HL-60 (cell line): ENCODE data around the gene TMEM53.
A peak's percentile ranks its signal among the peaks of the same experiment; 100 is the strongest.

Source experiments
- DNase-seq, 2 experiments: peaks; one replicate each; pipeline ENCODE4 v3.0.0-alpha.2; 2010 to 2020; ENCODE audit warnings: low read depth in 1 of 2, low spot score in 1 of 2
- H3K27ac ChIP-seq: fragments of 250-450 bp; sonication (Bioruptor Pico); replicated peaks from 2 replicates; pipeline ENCODE4 v1.5.1; 2020; ENCODE audit warnings: mild to moderate bottlenecking, moderate library complexity
- H3K27me3 ChIP-seq: fragments of 250-450 bp; sonication (Bioruptor Pico); 2 replicates; pipeline ENCODE4 v1.5.1; 2021; ENCODE audit warnings: mild to moderate bottlenecking, moderate library complexity; ENCODE audit not compliant: insufficient read depth, poor library complexity, severe bottlenecking
- H3K4me3 ChIP-seq: replicated peaks from 2 replicates; pipeline ENCODE4 v1.5.1; 2011; ENCODE audit warnings: mild to moderate bottlenecking, control low read depth, low read length; ENCODE audit not compliant: insufficient read depth
- GABPA ChIP-seq: IDR thresholded peaks from 2 replicates; pipeline ENCODE4 v1.6.1; 2012; ENCODE audit warnings: low read depth
- POLR2AphosphoS5 ChIP-seq: IDR thresholded peaks from 2 replicates; pipeline ENCODE4 v1.6.1; 2012; ENCODE audit warnings: low read depth
- SPI1 ChIP-seq: IDR thresholded peaks from 2 replicates; pipeline ENCODE4 v1.6.1; 2012; ENCODE audit warnings: low read depth, mild to moderate bottlenecking, borderline replicate concordance
- TF ChIP-seq, protein P1 (sequence below): IDR thresholded peaks from one replicate; pipeline ENCODE4 v1.5.1; 2011; ENCODE audit warnings: low read length, control low read depth, inconsistent platforms; ENCODE audit not compliant: insufficient read depth
- TF ChIP-seq, protein P2 (sequence below): IDR thresholded peaks from 2 replicates; pipeline ENCODE4 v1.6.1; 2012; ENCODE audit warnings: low read depth; ENCODE audit not compliant: insufficient replicate concordance

The TMEM53 gene

DNA sequence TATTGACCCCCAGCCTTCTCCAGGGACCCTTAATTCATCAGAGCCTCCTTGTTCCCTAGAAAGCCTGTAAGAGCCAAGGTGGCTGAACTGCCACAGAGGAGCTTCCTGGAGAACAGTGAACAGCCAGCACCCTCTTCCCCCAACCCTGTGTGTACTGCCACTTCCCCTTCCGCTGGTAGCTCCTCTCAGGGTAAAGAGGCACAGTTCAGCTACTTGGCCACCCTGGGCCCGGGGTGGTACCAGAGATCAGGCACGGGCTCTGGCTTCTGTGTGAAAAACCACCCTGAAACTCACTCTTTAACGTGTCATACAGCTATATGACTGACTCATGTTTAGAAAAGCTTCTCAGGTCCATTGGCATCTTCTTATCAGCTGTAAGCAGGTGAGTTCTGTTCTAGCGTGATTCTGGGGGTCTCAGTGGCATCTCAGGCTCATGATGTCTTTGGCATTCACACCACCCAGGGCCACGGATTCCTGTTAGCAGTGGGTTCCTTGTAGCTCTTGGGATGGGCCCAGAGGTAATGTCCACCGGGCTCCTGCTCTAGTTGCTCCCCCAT, 22.6 kb upstream of the TMEM53 start:
- DNase-seq = peak in 1 of 2 experiments; percentile 82
- no peaks in the 10 kb centered on the region for H3K27me3 ChIP-seq
- 0 out of 2 replicates have a peak overlapping the region, but pooled peaks have one; percentile 9 for H3K27ac ChIP-seq
- H3K4me3 ChIP-seq = no peak overlapping the region
- TF ChIP-seq GABPA (peak; percentile 71), POLR2AphosphoS5 (peak; percentile 47; the same call in 1 of the 2 replicates), SPI1 (peak; percentile 96)
- TF ChIP-seq, protein P1, sequence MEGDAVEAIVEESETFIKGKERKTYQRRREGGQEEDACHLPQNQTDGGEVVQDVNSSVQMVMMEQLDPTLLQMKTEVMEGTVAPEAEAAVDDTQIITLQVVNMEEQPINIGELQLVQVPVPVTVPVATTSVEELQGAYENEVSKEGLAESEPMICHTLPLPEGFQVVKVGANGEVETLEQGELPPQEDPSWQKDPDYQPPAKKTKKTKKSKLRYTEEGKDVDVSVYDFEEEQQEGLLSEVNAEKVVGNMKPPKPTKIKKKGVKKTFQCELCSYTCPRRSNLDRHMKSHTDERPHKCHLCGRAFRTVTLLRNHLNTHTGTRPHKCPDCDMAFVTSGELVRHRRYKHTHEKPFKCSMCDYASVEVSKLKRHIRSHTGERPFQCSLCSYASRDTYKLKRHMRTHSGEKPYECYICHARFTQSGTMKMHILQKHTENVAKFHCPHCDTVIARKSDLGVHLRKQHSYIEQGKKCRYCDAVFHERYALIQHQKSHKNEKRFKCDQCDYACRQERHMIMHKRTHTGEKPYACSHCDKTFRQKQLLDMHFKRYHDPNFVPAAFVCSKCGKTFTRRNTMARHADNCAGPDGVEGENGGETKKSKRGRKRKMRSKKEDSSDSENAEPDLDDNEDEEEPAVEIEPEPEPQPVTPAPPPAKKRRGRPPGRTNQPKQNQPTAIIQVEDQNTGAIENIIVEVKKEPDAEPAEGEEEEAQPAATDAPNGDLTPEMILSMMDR = no peak
- TF ChIP-seq, protein P2, sequence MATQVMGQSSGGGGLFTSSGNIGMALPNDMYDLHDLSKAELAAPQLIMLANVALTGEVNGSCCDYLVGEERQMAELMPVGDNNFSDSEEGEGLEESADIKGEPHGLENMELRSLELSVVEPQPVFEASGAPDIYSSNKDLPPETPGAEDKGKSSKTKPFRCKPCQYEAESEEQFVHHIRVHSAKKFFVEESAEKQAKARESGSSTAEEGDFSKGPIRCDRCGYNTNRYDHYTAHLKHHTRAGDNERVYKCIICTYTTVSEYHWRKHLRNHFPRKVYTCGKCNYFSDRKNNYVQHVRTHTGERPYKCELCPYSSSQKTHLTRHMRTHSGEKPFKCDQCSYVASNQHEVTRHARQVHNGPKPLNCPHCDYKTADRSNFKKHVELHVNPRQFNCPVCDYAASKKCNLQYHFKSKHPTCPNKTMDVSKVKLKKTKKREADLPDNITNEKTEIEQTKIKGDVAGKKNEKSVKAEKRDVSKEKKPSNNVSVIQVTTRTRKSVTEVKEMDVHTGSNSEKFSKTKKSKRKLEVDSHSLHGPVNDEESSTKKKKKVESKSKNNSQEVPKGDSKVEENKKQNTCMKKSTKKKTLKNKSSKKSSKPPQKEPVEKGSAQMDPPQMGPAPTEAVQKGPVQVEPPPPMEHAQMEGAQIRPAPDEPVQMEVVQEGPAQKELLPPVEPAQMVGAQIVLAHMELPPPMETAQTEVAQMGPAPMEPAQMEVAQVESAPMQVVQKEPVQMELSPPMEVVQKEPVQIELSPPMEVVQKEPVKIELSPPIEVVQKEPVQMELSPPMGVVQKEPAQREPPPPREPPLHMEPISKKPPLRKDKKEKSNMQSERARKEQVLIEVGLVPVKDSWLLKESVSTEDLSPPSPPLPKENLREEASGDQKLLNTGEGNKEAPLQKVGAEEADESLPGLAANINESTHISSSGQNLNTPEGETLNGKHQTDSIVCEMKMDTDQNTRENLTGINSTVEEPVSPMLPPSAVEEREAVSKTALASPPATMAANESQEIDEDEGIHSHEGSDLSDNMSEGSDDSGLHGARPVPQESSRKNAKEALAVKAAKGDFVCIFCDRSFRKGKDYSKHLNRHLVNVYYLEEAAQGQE = no peak

DNA sequence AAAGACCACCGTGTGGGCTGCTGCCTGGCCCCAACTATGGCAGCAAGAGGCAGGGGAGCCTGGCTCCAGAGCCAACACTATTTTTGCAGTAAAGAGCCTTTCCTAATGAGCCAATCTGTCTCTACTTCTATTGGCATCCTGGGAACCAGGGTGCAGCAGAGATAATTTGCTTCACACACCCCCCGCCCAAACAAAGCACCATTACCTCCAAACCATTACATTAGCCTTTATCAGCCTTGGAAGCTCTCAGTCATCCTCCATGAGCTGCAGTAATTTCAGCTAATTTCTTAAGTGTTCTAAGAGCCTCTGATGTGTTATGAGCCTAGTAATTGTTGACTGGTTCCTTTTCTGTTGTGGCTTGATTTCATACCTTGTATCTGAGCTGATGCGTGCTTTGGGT, 21.8 kb upstream of the TMEM53 start:
- TF ChIP-seq POLR2AphosphoS5 (no peak), GABPA (no peak), SPI1 (no peak)
- TF ChIP-seq, protein P2 = no peak
- TF ChIP-seq, protein P1 = no peak
- Histone ChIP-seq H3K27ac (no peak overlapping the region), H3K4me3 (no peak overlapping the region), H3K27me3 (no peaks in the 10 kb centered on the region)
- DNase-seq = no peak

DNA sequence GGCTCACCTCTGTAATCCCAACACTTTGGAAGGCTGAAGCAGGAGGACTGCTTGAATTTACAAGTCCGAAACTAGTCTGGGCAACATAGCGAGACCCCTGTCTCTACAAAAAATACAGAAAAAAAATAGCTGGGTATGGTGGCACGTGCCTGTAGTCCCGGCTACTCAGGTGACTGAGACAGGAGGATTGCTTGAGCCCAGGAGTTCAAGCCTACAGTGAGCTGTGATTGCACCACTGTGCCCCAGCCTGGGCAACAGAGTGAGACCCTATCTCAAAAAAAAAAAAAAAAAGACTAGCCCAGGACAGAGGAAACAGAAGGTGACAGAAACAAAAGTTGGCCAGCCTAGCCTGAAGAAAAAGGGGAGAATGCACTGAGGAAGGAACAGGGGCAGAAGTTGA, 21.4 kb upstream of the TMEM53 start:
- TF ChIP-seq, protein P2 = no peak
- no peak for TF ChIP-seq GABPA
- no peak for TF ChIP-seq POLR2AphosphoS5
- no peak for TF ChIP-seq SPI1
- TF ChIP-seq, protein P1 = no peak
- no peak for DNase-seq
- no peaks in the 10 kb centered on the region for H3K27me3 ChIP-seq
- H3K4me3 ChIP-seq = no peak overlapping the region
- H3K27ac ChIP-seq = no peak overlapping the region
